KMS-11 (cell line): ENCODE measurements around the gene TMEM150C.

Experiments
- H2AFZ ChIP-seq: fragments of 200-600 bp; sonication (generic); 2 replicates; pipeline ENCODE4 v1.6.1; 2016; ENCODE audit warnings: antibody characterized with exemption, mixed run types, low read depth
- H3K27ac ChIP-seq: fragments of 200-600 bp; sonication (generic); 2 replicates; pipeline ENCODE4 v1.6.1; 2016; ENCODE audit warnings: mild to moderate bottlenecking, mixed run types
- H3K27me3 ChIP-seq: fragments of 200-600 bp; sonication (generic); 2 replicates; pipeline ENCODE4 v1.6.1; 2017; ENCODE audit warnings: mild to moderate bottlenecking, low read depth, mixed run types, moderate library complexity; ENCODE audit not compliant: insufficient read depth
- H3K36me3 ChIP-seq: fragments of 200-600 bp; sonication (generic); 2 replicates; pipeline ENCODE4 v1.6.1; 2017; ENCODE audit warnings: mild to moderate bottlenecking, mixed run types; ENCODE audit not compliant: insufficient read depth
- H3K4me1 ChIP-seq: fragments of 200-600 bp; sonication (generic); 2 replicates; pipeline ENCODE4 v1.6.1; 2016; ENCODE audit warnings: mild to moderate bottlenecking, low read depth, mixed run types; ENCODE audit not compliant: poor library complexity, severe bottlenecking
- H3K4me2 ChIP-seq: fragments of 200-600 bp; sonication (generic); 2 replicates; pipeline ENCODE4 v1.7.0; 2016; ENCODE audit warnings: mild to moderate bottlenecking, mixed run types
- H3K4me3 ChIP-seq: fragments of 200-600 bp; sonication (generic); IDR thresholded peaks from 2 replicates; pipeline ENCODE4 v1.6.1; 2017; ENCODE audit warnings: low read depth, low read length, mixed read lengths; ENCODE audit not compliant: insufficient read depth
- H3K79me2 ChIP-seq: fragments of 200-600 bp; sonication (generic); 2 replicates; pipeline ENCODE4 v1.6.1; 2016; ENCODE audit warnings: low read depth, mixed run types; ENCODE audit not compliant: insufficient read depth
- H3K9ac ChIP-seq: fragments of 200-600 bp; sonication (generic); 2 replicates; pipeline ENCODE4 v1.6.1; 2016; ENCODE audit warnings: mild to moderate bottlenecking, mixed run types
- H4K20me1 ChIP-seq: fragments of 200-600 bp; sonication (generic); 2 replicates; pipeline ENCODE4 v1.6.1; 2016; ENCODE audit warnings: mild to moderate bottlenecking, mixed run types; ENCODE audit not compliant: insufficient read depth
- TF ChIP-seq, protein P1 (sequence below): fragments of 200-600 bp; sonication (generic); conservative IDR thresholded peaks from 2 replicates; pipeline ENCODE4 v1.6.1; 2017; ENCODE audit warnings: low read depth, mild to moderate bottlenecking, antibody characterized with exemption, low read length, moderate library complexity, mixed read lengths

TMEM150C gene

GRCh38 chr4:82561786-82562563 is at the start of gene TMEM150C:
TMEM150C (minus strand) TSS chr4:82561988; CDS start chr4:82504657, 57,331 bp downstream.
- no peak within 1 kb of the TSS for H3K9ac ChIP-seq
- H2AFZ ChIP-seq = peak within 1 kb of the TSS; percentile 90
- no peak within 1 kb of the TSS for H3K4me3 ChIP-seq
- H3K79me2 ChIP-seq = no peaks in the 10 kb centered on the region
- TF ChIP-seq, protein P1, sequence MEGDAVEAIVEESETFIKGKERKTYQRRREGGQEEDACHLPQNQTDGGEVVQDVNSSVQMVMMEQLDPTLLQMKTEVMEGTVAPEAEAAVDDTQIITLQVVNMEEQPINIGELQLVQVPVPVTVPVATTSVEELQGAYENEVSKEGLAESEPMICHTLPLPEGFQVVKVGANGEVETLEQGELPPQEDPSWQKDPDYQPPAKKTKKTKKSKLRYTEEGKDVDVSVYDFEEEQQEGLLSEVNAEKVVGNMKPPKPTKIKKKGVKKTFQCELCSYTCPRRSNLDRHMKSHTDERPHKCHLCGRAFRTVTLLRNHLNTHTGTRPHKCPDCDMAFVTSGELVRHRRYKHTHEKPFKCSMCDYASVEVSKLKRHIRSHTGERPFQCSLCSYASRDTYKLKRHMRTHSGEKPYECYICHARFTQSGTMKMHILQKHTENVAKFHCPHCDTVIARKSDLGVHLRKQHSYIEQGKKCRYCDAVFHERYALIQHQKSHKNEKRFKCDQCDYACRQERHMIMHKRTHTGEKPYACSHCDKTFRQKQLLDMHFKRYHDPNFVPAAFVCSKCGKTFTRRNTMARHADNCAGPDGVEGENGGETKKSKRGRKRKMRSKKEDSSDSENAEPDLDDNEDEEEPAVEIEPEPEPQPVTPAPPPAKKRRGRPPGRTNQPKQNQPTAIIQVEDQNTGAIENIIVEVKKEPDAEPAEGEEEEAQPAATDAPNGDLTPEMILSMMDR = no peak
- H3K27me3 ChIP-seq = no peaks in the 10 kb centered on the region; the same call in 1 of the 2 replicates
- H4K20me1 ChIP-seq = no peaks in the 10 kb centered on the region
- H3K27ac ChIP-seq = no peak within 1 kb of the TSS
- H3K36me3 ChIP-seq = no peaks in the 10 kb centered on the region
- peaks cover 5% of the 10 kb centered on the region for H3K4me1 ChIP-seq
- peak within 1 kb of the TSS; percentile 51; the same call in 1 of the 2 replicates for H3K4me2 ChIP-seq

DNA sequence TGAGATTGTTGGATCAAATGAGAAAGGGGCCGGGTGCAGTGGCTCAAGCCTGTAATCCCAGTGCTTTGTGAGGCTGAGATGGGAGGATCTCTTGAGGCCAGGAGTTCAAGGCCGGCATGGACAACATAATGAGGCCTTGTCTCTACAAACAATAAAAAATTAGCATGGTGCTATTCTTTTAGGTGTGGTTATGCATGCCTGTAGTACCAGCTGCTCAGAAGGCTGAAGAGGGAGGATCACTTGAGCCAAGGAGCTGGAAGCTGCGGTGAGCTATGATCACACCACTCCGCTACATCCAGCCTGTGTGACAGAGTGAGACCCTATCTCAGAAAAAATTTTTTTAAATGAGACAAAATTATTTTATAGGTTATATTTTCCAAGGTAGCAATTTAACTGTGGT is 49.7 kb upstream of the TMEM150C start:
- H2AFZ ChIP-seq = no peak overlapping the region
- H3K36me3 ChIP-seq = no peaks in the 10 kb centered on the region
- H4K20me1 ChIP-seq = no peaks in the 10 kb centered on the region
- H3K27ac ChIP-seq = no peak overlapping the region
- no peaks in the 10 kb centered on the region for H3K79me2 ChIP-seq
- no peak overlapping the region for H3K4me3 ChIP-seq
- no peak overlapping the region for H3K4me2 ChIP-seq
- TF ChIP-seq, protein P1 = no peak
- H3K27me3 ChIP-seq = no peaks in the 10 kb centered on the region
- no peaks in the 10 kb centered on the region for H3K4me1 ChIP-seq
- H3K9ac ChIP-seq = no peak overlapping the region

GRCh38 chr4:82610041-82610440 is 48.3 kb upstream of the TMEM150C start:
- H3K79me2 ChIP-seq = no peaks in the 10 kb centered on the region
- no peaks in the 10 kb centered on the region for H3K36me3 ChIP-seq
- H3K9ac ChIP-seq = no peak overlapping the region
- no peak overlapping the region for H3K4me3 ChIP-seq
- no peak overlapping the region for H3K4me2 ChIP-seq
- H3K27ac ChIP-seq = no peak overlapping the region
- TF ChIP-seq, protein P1 = no peak
- no peaks in the 10 kb centered on the region for H3K27me3 ChIP-seq
- no peaks in the 10 kb centered on the region for H4K20me1 ChIP-seq
- H2AFZ ChIP-seq = no peak overlapping the region
- H3K4me1 ChIP-seq = no peaks in the 10 kb centered on the region

GRCh38 chr4:82606622-82607021 is 44.8 kb upstream of the TMEM150C start:
- Histone ChIP-seq H3K27ac (no peak overlapping the region), H3K4me2 (no peak overlapping the region), H4K20me1 (no peaks in the 10 kb centered on the region), H3K4me1 (no peaks in the 10 kb centered on the region), H3K36me3 (no peaks in the 10 kb centered on the region), H3K27me3 (no peaks in the 10 kb centered on the region), H3K4me3 (no peak overlapping the region), H3K9ac (no peak overlapping the region), H3K79me2 (no peaks in the 10 kb centered on the region), H2AFZ (no peak overlapping the region)
- TF ChIP-seq, protein P1 = no peak
